Measurements from ENCODE around the gene TENM3.
A peak's percentile ranks its signal among the peaks of the same experiment; 100 is the strongest.

Gene TENM3

GRCh38 chr4:182745237-182745636 is 502.0 kb downstream of the TENM3 start (continued):
- no peak for TF ChIP-seq ZNF518A (tag by site-specific recombination; conservative IDR thresholded peaks at IDR 0.05; ENCODE audit: low read depth)

GRCh38 chr4:182746876-182747275 is 503.7 kb downstream of the TENM3 start:
- Histone ChIP-seq H3K27ac (ENCODE audit: extremely low read depth, low read depth, low read length) (no peak overlapping the region), H3K4me3 (ENCODE audit: low read depth, low read length) (no peak overlapping the region), H3K9me3 (ENCODE audit: control insufficient read depth, insufficient read depth, low read depth, low read length) (no peaks in the 10 kb centered on the region), H3K36me3 (ENCODE audit: control insufficient read depth in 2 of 2, insufficient read depth in 1 of 2, low read length in 2 of 2) (peaks cover 0 to 10% of the 10 kb centered on the region in 2 experiments; a peak in 1 of 3 replicates), H3K4me1 (ENCODE audit: control insufficient read depth, insufficient read depth, low read length) (peaks cover 6% of the 10 kb centered on the region; the same call in 1 of the 2 replicates)
- ChIA-PET POLR2A (no interaction called here), CTCF (no interaction called here)
- TF ChIP-seq ZNF561 (tag by site-specific recombination; IDR thresholded peaks at IDR 0.05; ENCODE audit: borderline replicate concordance) (no peak), ZNF660 (tag by site-specific recombination; IDR thresholded peaks at IDR 0.05) (no peak), ZNF571 (tag by site-specific recombination; IDR thresholded peaks at IDR 0.05) (no peak), ZNF132 (tag by site-specific recombination; IDR thresholded peaks at IDR 0.05; ENCODE audit: borderline replicate concordance) (no peak), ZBTB21 (tag by site-specific recombination; IDR thresholded peaks at IDR 0.05) (no peak), ZNF585B (tag by site-specific recombination; IDR thresholded peaks at IDR 0.05) (no peak), KLF7 (tag by site-specific recombination; IDR thresholded peaks at IDR 0.05; ENCODE audit: borderline replicate concordance) (no peak), ZNF785 (tag by site-specific recombination; IDR thresholded peaks at IDR 0.05) (no peak)

GRCh38 chr4:182748283-182748682 is 505.1 kb downstream of the TENM3 start:
- Histone ChIP-seq H3K27ac (ENCODE audit: extremely low read depth, low read depth, low read length) (no peak overlapping the region), H3K9me3 (ENCODE audit: control insufficient read depth, insufficient read depth, low read depth, low read length) (no peaks in the 10 kb centered on the region), H3K36me3 (ENCODE audit: control insufficient read depth in 2 of 2, insufficient read depth in 1 of 2, low read length in 2 of 2) (peaks cover 0 to 8% of the 10 kb centered on the region in 2 experiments; a peak in 1 of 3 replicates), H3K4me1 (ENCODE audit: control insufficient read depth, insufficient read depth, low read length) (peaks cover 6% of the 10 kb centered on the region; the same call in 1 of the 2 replicates), H3K4me3 (ENCODE audit: low read depth, low read length) (no peak overlapping the region)
- CTCF ChIA-PET: no interaction called here
- TF ChIP-seq ZNF132 (tag by site-specific recombination; IDR thresholded peaks at IDR 0.05; ENCODE audit: borderline replicate concordance): no peak
- TF ChIP-seq ZFHX2 (tag by site-specific recombination; conservative IDR thresholded peaks at IDR 0.05): 0 out of 2 replicates have a peak, but pooled peaks have one; percentile 12
- POLR2A ChIA-PET: no interaction called here

GRCh38 chr4:182748949-182749348 is 505.7 kb downstream of the TENM3 start:
- ChIA-PET POLR2A (no interaction called here), CTCF (no interaction called here)
- no peak overlapping the region for H3K4me3 ChIP-seq (ENCODE audit: low read depth, low read length)
- H3K9me3 ChIP-seq (ENCODE audit: control insufficient read depth, insufficient read depth, low read depth, low read length): no peaks in the 10 kb centered on the region
- peaks cover 0 to 11% of the 10 kb centered on the region in 2 experiments; a peak in 1 of 3 replicates for H3K36me3 ChIP-seq (ENCODE audit: control insufficient read depth in 2 of 2, insufficient read depth in 1 of 2, low read length in 2 of 2)
- no peak overlapping the region for H3K27ac ChIP-seq (ENCODE audit: extremely low read depth, low read depth, low read length)
- TF ChIP-seq ZNF677 (tag by site-specific recombination; IDR thresholded peaks at IDR 0.05) (no peak), OVOL3 (tag by site-specific recombination; IDR thresholded peaks at IDR 0.05) (no peak), ZNF654 (tag by site-specific recombination; IDR thresholded peaks at IDR 0.05; ENCODE audit: low read depth) (no peak), ZNF112 (tag by site-specific recombination; IDR thresholded peaks at IDR 0.05) (no peak), ZNF302 (tag by site-specific recombination; IDR thresholded peaks at IDR 0.05; ENCODE audit: low read depth) (no peak), ZBTB20 (tag by site-specific recombination; IDR thresholded peaks at IDR 0.05) (no peak), ZSCAN23 (tag by site-specific recombination; IDR thresholded peaks at IDR 0.05) (no peak), MZF1 (tag by site-specific recombination; IDR thresholded peaks at IDR 0.05; ENCODE audit: borderline replicate concordance) (no peak), ZNF266 (tag by site-specific recombination; IDR thresholded peaks at IDR 0.05; ENCODE audit: low read depth) (no peak), ZNF10 (tag by site-specific recombination; IDR thresholded peaks at IDR 0.05) (no peak)
- H3K4me1 ChIP-seq (ENCODE audit: control insufficient read depth, insufficient read depth, low read length): peaks cover 6% of the 10 kb centered on the region; the same call in 1 of the 2 replicates
